Activated T-helper 1 cell treated with anti-CD3 and anti-CD28 coated beads, Interleukin-12 subunit alpha, Interleukin-12 subunit beta, Interleukin-2, Interleukin-4 antibody, amounts not matched to agents 30 ng/mL and 10 ng/mL and 1 ng/mL, durations not matched to agents 14 hours and 24 hours and 36 hours (primary cell): ENCODE data around the gene TMTC2. TPM values are rescaled to one million over a fixed set of nuclear protein-coding genes. Genes with fewer than 3 reads are reported as not detected.

Source experiments
- DNase-seq: peaks from one replicate; pipeline ENCODE4 v3.0.0; 2021; ENCODE audit warnings: low spot score
- H3K27ac Mint-ChIP-seq: one replicate; pipeline ENCODE4 v1.8.0; 2021; ENCODE audit warnings: mild to moderate bottlenecking, mixed read lengths
- H3K27me3 Mint-ChIP-seq: one replicate; pipeline ENCODE4 v1.8.0; 2022; ENCODE audit warnings: mild to moderate bottlenecking, moderate library complexity, mixed read lengths; ENCODE audit not compliant: insufficient read depth
- H3K36me3 Mint-ChIP-seq: one replicate; pipeline ENCODE4 v1.8.0; 2021; ENCODE audit warnings: low read depth, mixed read lengths
- H3K4me1 Mint-ChIP-seq: one replicate; pipeline ENCODE4 v1.8.0; 2021; ENCODE audit warnings: low read depth, mixed read lengths
- H3K4me3 Mint-ChIP-seq: one replicate; pipeline ENCODE4 v1.8.0; 2021; ENCODE audit warnings: mild to moderate bottlenecking, moderate library complexity, mixed read lengths
- H3K9me3 Mint-ChIP-seq: one replicate; pipeline ENCODE4 v1.8.0; 2021; ENCODE audit warnings: mixed read lengths
- intact Hi-C: fragments of 100-400 bp; cut with micrococcal nuclease; formaldehyde crosslinking; loops from one replicate; pipeline ENCODE4 v1.15.1; 2024
- total RNA-seq: library from RNA; stranded (reverse); gene quantifications from 2 replicates; pipeline ENCODE4 v1.2.3, GENCODE V29; 2022

TMTC2 gene
- total RNA-seq, 1 donor from 2014 or later, result 2.6 TPM

DNA sequence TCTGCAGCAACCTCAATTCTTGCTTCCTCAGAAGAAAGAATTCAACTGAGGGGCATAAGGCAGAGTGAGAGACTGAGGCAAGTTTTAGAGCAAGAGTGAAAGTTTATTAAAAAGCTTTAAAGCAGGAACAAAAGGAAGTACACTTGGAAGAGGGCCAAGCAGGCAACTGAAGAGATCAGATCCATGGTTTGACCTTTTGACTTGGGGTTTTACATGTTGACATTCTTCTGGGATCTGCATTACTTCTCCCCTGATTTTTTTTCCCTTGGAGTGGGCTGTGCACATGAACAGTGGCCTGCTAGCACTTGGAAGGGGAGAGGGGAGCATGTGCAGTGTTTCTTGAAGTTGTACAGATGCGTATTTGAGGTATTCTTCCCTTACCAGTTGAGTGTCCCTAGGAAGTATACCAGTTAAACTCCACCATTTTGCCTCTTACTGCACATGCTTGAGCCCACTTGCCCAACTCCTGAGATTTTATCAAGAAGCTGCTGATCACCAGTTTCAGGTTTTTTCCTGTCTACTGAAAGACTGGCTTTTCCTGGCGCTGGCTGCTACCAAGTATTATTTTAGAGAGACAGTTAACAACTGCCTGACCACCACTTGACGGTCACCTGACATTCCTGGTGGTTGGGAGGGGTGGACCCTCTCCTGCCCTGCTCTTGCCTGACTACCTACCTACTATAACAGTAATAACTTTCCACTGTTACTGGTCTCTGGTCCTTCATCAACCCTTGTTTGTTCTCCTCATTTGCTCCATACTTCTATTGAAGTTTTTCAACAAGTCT is 26.0 kb upstream of the TMTC2 start:
- DNase-seq, result no peak
- no peaks in the 10 kb centered on the region for H3K4me1 Mint-ChIP-seq
- no peak overlapping the region for H3K27ac Mint-ChIP-seq
- H3K9me3 Mint-ChIP-seq, result peaks cover 6% of the 10 kb centered on the region
- H3K36me3 Mint-ChIP-seq, result no peaks in the 10 kb centered on the region
- peaks cover 8% of the 10 kb centered on the region for H3K27me3 Mint-ChIP-seq
- no peak overlapping the region for H3K4me3 Mint-ChIP-seq
- intact Hi-C loops, result no loop called here

DNA sequence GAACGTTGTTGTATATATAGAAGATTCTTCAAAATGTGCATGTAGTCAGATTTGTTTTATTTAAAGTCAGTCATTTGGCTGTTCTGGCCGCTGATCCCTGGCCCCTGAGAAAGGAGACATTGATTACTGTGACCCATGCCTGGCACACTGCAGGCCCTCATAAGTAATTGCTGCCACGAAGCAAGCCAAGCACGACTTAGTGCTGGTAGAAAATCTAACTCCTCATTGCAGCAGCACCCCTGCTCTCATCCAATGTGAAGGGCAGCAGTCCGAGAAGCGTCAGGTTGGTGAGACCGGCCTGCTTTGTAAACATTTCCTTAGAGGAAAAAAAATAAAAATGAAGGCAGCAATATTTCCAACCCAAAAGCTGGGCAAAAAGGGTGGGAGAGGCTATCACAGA is 22.8 kb upstream of the TMTC2 start:
- Mint-ChIP-seq H3K36me3 (no peaks in the 10 kb centered on the region), H3K9me3 (peaks cover 2% of the 10 kb centered on the region), H3K4me1 (no peaks in the 10 kb centered on the region), H3K27me3 (peaks cover 8% of the 10 kb centered on the region), H3K4me3 (no peak overlapping the region), H3K27ac (no peak overlapping the region)
- intact Hi-C loops, result no loop called here
- no peak for DNase-seq

GRCh38 chr12:82665142-82665923 is 21.4 kb upstream of the TMTC2 start:
- Mint-ChIP-seq H3K27me3 (peaks cover 8% of the 10 kb centered on the region), H3K4me1 (no peaks in the 10 kb centered on the region), H3K36me3 (no peaks in the 10 kb centered on the region), H3K27ac (no peak overlapping the region), H3K9me3 (no peaks in the 10 kb centered on the region), H3K4me3 (no peak overlapping the region)
- intact Hi-C loops, result no loop called here
- no peak for DNase-seq

- H3K4me3 Mint-ChIP-seq, result no peak overlapping the region
- H3K36me3 Mint-ChIP-seq, result no peaks in the 10 kb centered on the region
- no peaks in the 10 kb centered on the region for H3K9me3 Mint-ChIP-seq
- no peak overlapping the region for H3K27ac Mint-ChIP-seq
- H3K4me1 Mint-ChIP-seq, result no peaks in the 10 kb centered on the region
- intact Hi-C loops, result no loop called here
- peaks cover 5% of the 10 kb centered on the region for H3K27me3 Mint-ChIP-seq
- no peak for DNase-seq
Measured at GRCh38 chr12:82666830-82667229, 19.9 kb upstream of the TMTC2 start.

GRCh38 chr12:82671673-82672195 is 15.0 kb upstream of the TMTC2 start:
- Mint-ChIP-seq H3K4me1 (no peaks in the 10 kb centered on the region), H3K36me3 (no peaks in the 10 kb centered on the region), H3K9me3 (no peaks in the 10 kb centered on the region), H3K4me3 (no peak overlapping the region), H3K27ac (no peak overlapping the region), H3K27me3 (peaks cover 2% of the 10 kb centered on the region)
- DNase-seq, result no peak
- intact Hi-C loops, result no loop called here

GRCh38 chr12:82672811-82673495 is 13.8 kb upstream of the TMTC2 start:
- Mint-ChIP-seq H3K27me3 (peaks cover 2% of the 10 kb centered on the region), H3K9me3 (no peaks in the 10 kb centered on the region), H3K36me3 (no peaks in the 10 kb centered on the region), H3K27ac (no peak overlapping the region), H3K4me3 (no peak overlapping the region), H3K4me1 (no peaks in the 10 kb centered on the region)
- DNase-seq, result no peak
- intact Hi-C loops, result no loop called here

DNA sequence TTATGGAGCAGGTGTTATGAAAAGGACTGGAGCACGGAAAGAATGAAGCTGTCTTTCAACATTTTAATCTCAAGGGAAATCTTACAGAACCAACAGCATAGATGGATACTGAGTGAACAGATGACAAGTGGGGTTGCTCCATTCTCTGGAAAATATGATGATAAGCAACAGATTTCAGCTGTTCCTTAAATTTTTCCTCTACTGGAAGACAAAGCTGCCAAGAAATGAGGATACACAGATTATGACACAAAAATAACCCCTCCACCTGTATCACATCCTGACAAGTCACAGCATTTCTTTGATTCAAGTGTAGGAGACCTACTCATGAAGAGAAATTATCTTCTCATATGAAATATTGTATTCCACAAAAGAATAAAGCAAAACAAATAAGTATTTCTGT is 13.0 kb upstream of the TMTC2 start:
- Mint-ChIP-seq H3K27me3 (peaks cover 3% of the 10 kb centered on the region), H3K36me3 (no peaks in the 10 kb centered on the region), H3K4me1 (no peaks in the 10 kb centered on the region), H3K27ac (no peak overlapping the region), H3K4me3 (no peak overlapping the region), H3K9me3 (no peaks in the 10 kb centered on the region)
- DNase-seq, result no peak
- intact Hi-C loops, result no loop called here

DNA sequence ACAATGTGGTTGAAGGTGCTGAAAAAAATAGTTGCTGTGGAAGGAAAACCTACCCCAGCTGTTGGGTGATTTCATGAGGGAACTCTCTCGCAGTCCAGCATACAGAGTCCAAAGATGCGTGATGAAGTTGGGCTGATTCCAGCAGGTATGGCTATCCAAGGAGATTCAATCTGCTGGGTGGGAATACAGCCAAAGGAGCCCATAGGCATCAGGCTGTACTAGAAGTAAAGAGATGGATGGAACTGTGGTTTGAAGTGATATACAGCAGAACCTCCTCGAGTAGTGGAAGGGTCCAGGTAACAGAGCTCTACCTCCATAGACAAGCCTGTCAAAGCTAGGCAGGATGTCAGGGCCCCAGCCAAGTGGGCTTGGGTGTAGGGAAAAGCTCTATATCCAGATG is 11.5 kb upstream of the TMTC2 start:
- H3K9me3 Mint-ChIP-seq, result no peaks in the 10 kb centered on the region
- intact Hi-C loops, result no loop called here
- no peak for DNase-seq
- H3K4me3 Mint-ChIP-seq, result no peak overlapping the region
- H3K36me3 Mint-ChIP-seq, result no peaks in the 10 kb centered on the region
- peaks cover 3% of the 10 kb centered on the region for H3K27me3 Mint-ChIP-seq
- H3K4me1 Mint-ChIP-seq, result no peaks in the 10 kb centered on the region
- no peak overlapping the region for H3K27ac Mint-ChIP-seq

- Mint-ChIP-seq H3K36me3 (no peaks in the 10 kb centered on the region), H3K27me3 (peaks cover 12% of the 10 kb centered on the region), H3K4me1 (peaks cover 11% of the 10 kb centered on the region), H3K9me3 (no peaks in the 10 kb centered on the region), H3K4me3 (no peak overlapping the region), H3K27ac (no peak overlapping the region)
- intact Hi-C loops, result loop anchor here (10.0 kb wide), 1 partner anchor 322 kb away; no protein-coding TSS in a partner anchor
- no peak for DNase-seq
Measured at GRCh38 chr12:82682326-82682725, 4.4 kb upstream of the TMTC2 start.

- DNase-seq, result no peak
- Mint-ChIP-seq H3K4me1 (peaks cover 13% of the 10 kb centered on the region), H3K27ac (no peak overlapping the region), H3K9me3 (no peaks in the 10 kb centered on the region), H3K36me3 (no peaks in the 10 kb centered on the region), H3K27me3 (peaks cover 11% of the 10 kb centered on the region), H3K4me3 (no peak overlapping the region)
- intact Hi-C loops, result loop anchor here (10.0 kb wide), 1 partner anchor 322 kb away; no protein-coding TSS in a partner anchor
Measured at GRCh38 chr12:82682851-82683261, 3.9 kb upstream of the TMTC2 start.

GRCh38 chr12:82685790-82686167 is 927 bp upstream of the TMTC2 start:
- no peaks in the 10 kb centered on the region for H3K9me3 Mint-ChIP-seq
- H3K36me3 Mint-ChIP-seq, result peaks cover 6% of the 10 kb centered on the region
- peak; percentile 82 for DNase-seq
- intact Hi-C loops, result loop anchor here (1.0 to 10.0 kb wide), 6 partner anchors 38 to 1138 kb away; no protein-coding TSS in a partner anchor
- H3K27ac Mint-ChIP-seq, result peak overlapping the region; percentile 92
- H3K27me3 Mint-ChIP-seq, result peaks cover 10% of the 10 kb centered on the region
- H3K4me1 Mint-ChIP-seq, result peaks cover 40% of the 10 kb centered on the region
- H3K4me3 Mint-ChIP-seq, result peak overlapping the region; percentile 92

- intact Hi-C loops, result loop anchor here (1.0 to 10.0 kb wide), 4 partner anchors 120 to 329 kb away; partner anchors contain the start of genes CCDC59 and METTL25
- H3K4me3 Mint-ChIP-seq, result peak overlapping the region; percentile 92
- peaks cover 10% of the 10 kb centered on the region for H3K27me3 Mint-ChIP-seq
Measured at GRCh38 chr12:82687021-82688011, 610 bp downstream of the TMTC2 start.

More at GRCh38 chr12:82687021-82688011, 610 bp downstream of the TMTC2 start:
- H3K36me3 Mint-ChIP-seq, result peaks cover 6% of the 10 kb centered on the region
- no peaks in the 10 kb centered on the region for H3K9me3 Mint-ChIP-seq
- H3K27ac Mint-ChIP-seq, result peak overlapping the region; percentile 92
- DNase-seq, result peak; percentile 52
- peaks cover 40% of the 10 kb centered on the region for H3K4me1 Mint-ChIP-seq
